Activated CD4-positive, alpha-beta T cell treated with anti-CD3 and anti-CD28 coated beads for 36 hours (primary cell): Measurements from ENCODE around the gene COPB1. TPM values are rescaled to one million over a fixed set of nuclear protein-coding genes. Genes with fewer than 3 reads are reported as not detected.
A peak's percentile ranks its signal among the peaks of the same experiment; 100 is the strongest.

Experiments used
- ATAC-seq: fragments of 200-7000 bp; cut with Tn5 transposase; one replicate; pipeline ENCODE4 v1.10.0; 2021; ENCODE audit warnings: mild to moderate bottlenecking, moderate library complexity
- CTCF ChIA-PET: fragments of 350-600 bp; sonication (Branson Sonifier 250); formaldehyde crosslinking; loops from one replicate; lab custom pipeline; 2021; ENCODE audit warnings: antibody characterized with exemption; lab: Charles Lee
- POLR2A ChIA-PET: fragments of 350-600 bp; sonication (Branson Sonifier 250); formaldehyde crosslinking; loops from one replicate; lab custom pipeline; 2021; ENCODE audit warnings: antibody characterized with exemption, inconsistent platforms; lab: Charles Lee
- DNase-seq: peaks from one replicate; pipeline ENCODE4 v3.0.0-alpha.2; 2020
- H3K27ac Mint-ChIP-seq: one replicate; pipeline ENCODE4 v1.8.0; 2021; ENCODE audit warnings: mixed read lengths
- H3K27me3 Mint-ChIP-seq: one replicate; pipeline ENCODE4 v1.8.0; 2021; ENCODE audit warnings: mixed read lengths
- H3K36me3 Mint-ChIP-seq: one replicate; pipeline ENCODE4 v1.8.0; 2021; ENCODE audit warnings: low read depth, mixed read lengths
- H3K4me1 Mint-ChIP-seq: one replicate; pipeline ENCODE4 v1.8.0; 2021; ENCODE audit warnings: mixed read lengths
- H3K4me3 Mint-ChIP-seq: one replicate; pipeline ENCODE4 v1.8.0; 2021; ENCODE audit warnings: mild to moderate bottlenecking, moderate library complexity, mixed read lengths
- H3K9me3 Mint-ChIP-seq: one replicate; pipeline ENCODE4 v1.8.0; 2021; ENCODE audit warnings: low read depth, mixed read lengths
- intact Hi-C, 2 experiments: fragments of 100-400 bp; cut with DNase I in 1 of 2; cut with micrococcal nuclease in 1 of 2; formaldehyde crosslinking; loops; one replicate each; pipeline versions ENCODE4 v1.14.2 to v1.15.1; 2022 to 2024; cut with DNase I, micrococcal nuclease
- total RNA-seq, 2 experiments: library from RNA; stranded (reverse); gene quantifications; one replicate each; pipeline ENCODE4 v1.2.3, GENCODE V29; 2021

The COPB1 gene
- total RNA-seq, 2 experiments from 2014 or later: 102 to 106 TPM

GRCh38 chr11:14443638-14444037 is 56.0 kb downstream of the COPB1 start:
- Mint-ChIP-seq H3K27me3 (no peaks in the 10 kb centered on the region), H3K36me3 (no peaks in the 10 kb centered on the region), H3K27ac (no peak overlapping the region), H3K4me1 (peaks cover 40% of the 10 kb centered on the region), H3K4me3 (no peak overlapping the region), H3K9me3 (no peaks in the 10 kb centered on the region)
- ChIA-PET CTCF (interaction anchor here (1.0 kb wide), 1 partner anchor 135 kb away, joined by 3 read pairs; no protein-coding TSS in a partner anchor), POLR2A (no interaction called here)
- ATAC-seq (no peak), DNase-seq (no peak)
- intact Hi-C loops: no loop called here

GRCh38 chr11:14435717-14436512 is 63.7 kb downstream of the COPB1 start:
- Mint-ChIP-seq H3K36me3 (peaks cover 5% of the 10 kb centered on the region), H3K27ac (no peak overlapping the region), H3K4me1 (peaks cover 16% of the 10 kb centered on the region), H3K27me3 (no peaks in the 10 kb centered on the region), H3K4me3 (no peak overlapping the region), H3K9me3 (no peaks in the 10 kb centered on the region)
- intact Hi-C loops: no loop called here
- ChIA-PET POLR2A (no interaction called here), CTCF (interaction anchor here (1.0 kb wide), 1 partner anchor 19 kb away, joined by 7 read pairs; no protein-coding TSS in a partner anchor)
- DNase-seq: no peak
- no peak for ATAC-seq

- POLR2A ChIA-PET: no interaction called here
These were observed 74.0 kb downstream of the COPB1 start for GRCh38 chr11:14425621-14426020.

GRCh38 chr11:14424096-14424495 is 75.5 kb downstream of the COPB1 start:
- POLR2A ChIA-PET: no interaction called here
- Mint-ChIP-seq H3K4me3 (no peak overlapping the region), H3K36me3 (no peaks in the 10 kb centered on the region), H3K27ac (no peak overlapping the region), H3K9me3 (no peaks in the 10 kb centered on the region), H3K4me1 (no peaks in the 10 kb centered on the region), H3K27me3 (no peaks in the 10 kb centered on the region)
- ATAC-seq: peak; percentile 72
- DNase-seq: no peak
- CTCF ChIA-PET: interaction anchor here (0.6 to 1.2 kb wide), 4 partner anchors 30 to 397 kb away, joined by 3 read pairs; no protein-coding TSS in a partner anchor
- intact Hi-C loops: no loop called here

More at GRCh38 chr11:14425621-14426020, 74.0 kb downstream of the COPB1 start:
- ATAC-seq (no peak), DNase-seq (no peak)
- no peaks in the 10 kb centered on the region for H3K4me1 Mint-ChIP-seq
- CTCF ChIA-PET: interaction anchor here (0.7 to 1.0 kb wide), 2 partner anchors 92 to 125 kb away, joined by 3 read pairs; no protein-coding TSS in a partner anchor
- H3K4me3 Mint-ChIP-seq: no peak overlapping the region
- H3K27ac Mint-ChIP-seq: no peak overlapping the region
- H3K27me3 Mint-ChIP-seq: no peaks in the 10 kb centered on the region
- H3K36me3 Mint-ChIP-seq: peaks cover 3% of the 10 kb centered on the region
- intact Hi-C loops: no loop called here
- H3K9me3 Mint-ChIP-seq: peaks cover 6% of the 10 kb centered on the region

GRCh38 chr11:14423633-14424032 is 76.0 kb downstream of the COPB1 start:
- H3K36me3 Mint-ChIP-seq: no peaks in the 10 kb centered on the region
- POLR2A ChIA-PET: no interaction called here
- H3K4me3 Mint-ChIP-seq: no peak overlapping the region
- ATAC-seq (no peak), DNase-seq (no peak)
- no peaks in the 10 kb centered on the region for H3K27me3 Mint-ChIP-seq
- H3K27ac Mint-ChIP-seq: no peak overlapping the region
- CTCF ChIA-PET: interaction anchor here (0.6 to 1.2 kb wide), 4 partner anchors 31 to 397 kb away, joined by 3 read pairs; no protein-coding TSS in a partner anchor
- no peaks in the 10 kb centered on the region for H3K4me1 Mint-ChIP-seq
- no peaks in the 10 kb centered on the region for H3K9me3 Mint-ChIP-seq
- intact Hi-C loops: no loop called here

GRCh38 chr11:14422814-14423182 is 76.8 kb downstream of the COPB1 start:
- ChIA-PET CTCF (interaction anchor here (0.7 kb wide), 1 partner anchor 20 kb away, joined by 3 read pairs; no protein-coding TSS in a partner anchor), POLR2A (no interaction called here)
- H3K36me3 Mint-ChIP-seq: no peaks in the 10 kb centered on the region
- no peaks in the 10 kb centered on the region for H3K27me3 Mint-ChIP-seq
- H3K9me3 Mint-ChIP-seq: no peaks in the 10 kb centered on the region
- no peak for ATAC-seq
- H3K4me1 Mint-ChIP-seq: peaks cover 3% of the 10 kb centered on the region
- DNase-seq: no peak
- intact Hi-C loops: no loop called here
- no peak overlapping the region for H3K27ac Mint-ChIP-seq
- H3K4me3 Mint-ChIP-seq: no peak overlapping the region

GRCh38 chr11:14422052-14422813 is 77.4 kb downstream of the COPB1 start:
- no peaks in the 10 kb centered on the region for H3K27me3 Mint-ChIP-seq
- H3K4me1 Mint-ChIP-seq: peaks cover 7% of the 10 kb centered on the region
- ATAC-seq: no peak
- DNase-seq: no peak
- POLR2A ChIA-PET: no interaction called here
- intact Hi-C loops: no loop called here
- H3K4me3 Mint-ChIP-seq: no peak overlapping the region
- CTCF ChIA-PET: interaction anchor here (0.6 to 0.7 kb wide), 2 partner anchors 21 to 114 kb away, joined by 3 read pairs; no protein-coding TSS in a partner anchor
- H3K27ac Mint-ChIP-seq: no peak overlapping the region
- no peaks in the 10 kb centered on the region for H3K36me3 Mint-ChIP-seq
- H3K9me3 Mint-ChIP-seq: no peaks in the 10 kb centered on the region

GRCh38 chr11:14420223-14420622 is 79.4 kb downstream of the COPB1 start:
- ATAC-seq: no peak
- H3K27me3 Mint-ChIP-seq: no peaks in the 10 kb centered on the region
- ChIA-PET CTCF (interaction anchor here (0.6 to 1.3 kb wide), 2 partner anchors 42 to 120 kb away, joined by 3 to 5 read pairs; no protein-coding TSS in a partner anchor), POLR2A (no interaction called here)
- H3K36me3 Mint-ChIP-seq: no peaks in the 10 kb centered on the region
- no peak overlapping the region for H3K4me3 Mint-ChIP-seq
- no peaks in the 10 kb centered on the region for H3K9me3 Mint-ChIP-seq
- H3K27ac Mint-ChIP-seq: no peak overlapping the region
- DNase-seq: no peak
- intact Hi-C loops: no loop called here
- H3K4me1 Mint-ChIP-seq: peaks cover 20% of the 10 kb centered on the region

- no peak overlapping the region for H3K27ac Mint-ChIP-seq
- H3K9me3 Mint-ChIP-seq: no peaks in the 10 kb centered on the region
- no peaks in the 10 kb centered on the region for H3K27me3 Mint-ChIP-seq
- intact Hi-C loops: loop anchor here (1.0 to 5.0 kb wide), 3 partner anchors 47 to 119 kb away; partner anchors contain the start of gene RRAS2 (in 1 of the 2)
- ATAC-seq: no peak
- ChIA-PET POLR2A (no interaction called here), CTCF (interaction anchor here (0.6 to 2.1 kb wide), 12 partner anchors 28 to 1534 kb away, joined by 3 to 9 read pairs (median 4); no protein-coding TSS in a partner anchor)
- DNase-seq: peak; percentile 17
- H3K4me1 Mint-ChIP-seq: peaks cover 32% of the 10 kb centered on the region
- H3K36me3 Mint-ChIP-seq: no peaks in the 10 kb centered on the region
- H3K4me3 Mint-ChIP-seq: no peak overlapping the region
These were observed 80.7 kb downstream of the COPB1 start for GRCh38 chr11:14418801-14419417.

GRCh38 chr11:14417617-14418374 is 81.8 kb downstream of the COPB1 start:
- no peak overlapping the region for H3K27ac Mint-ChIP-seq
- ATAC-seq (no peak), DNase-seq (no peak)
- ChIA-PET CTCF (interaction anchor here (0.8 to 2.1 kb wide), 6 partner anchors 41 to 464 kb away, joined by 3 to 9 read pairs (median 3); no protein-coding TSS in a partner anchor), POLR2A (no interaction called here)
- no peaks in the 10 kb centered on the region for H3K27me3 Mint-ChIP-seq
- no peaks in the 10 kb centered on the region for H3K36me3 Mint-ChIP-seq
- H3K9me3 Mint-ChIP-seq: no peaks in the 10 kb centered on the region
- H3K4me3 Mint-ChIP-seq: no peak overlapping the region
- intact Hi-C loops: loop anchor here (1.0 to 5.0 kb wide), 3 partner anchors 45 to 117 kb away; partner anchors contain the start of gene RRAS2 (in 1 of the 2)
- peaks cover 40% of the 10 kb centered on the region for H3K4me1 Mint-ChIP-seq
